GM19438 (cell line): ENCODE results near the gene DEFB125.

Experiments
- ATAC-seq: cut with Tn5 transposase; IDR thresholded peaks from one replicate; pipeline ENCODE4 v1.9.1; 2021; ENCODE audit warnings: low read depth; ENCODE audit not compliant: unreplicated experiment

The DEFB125 gene

DNA sequence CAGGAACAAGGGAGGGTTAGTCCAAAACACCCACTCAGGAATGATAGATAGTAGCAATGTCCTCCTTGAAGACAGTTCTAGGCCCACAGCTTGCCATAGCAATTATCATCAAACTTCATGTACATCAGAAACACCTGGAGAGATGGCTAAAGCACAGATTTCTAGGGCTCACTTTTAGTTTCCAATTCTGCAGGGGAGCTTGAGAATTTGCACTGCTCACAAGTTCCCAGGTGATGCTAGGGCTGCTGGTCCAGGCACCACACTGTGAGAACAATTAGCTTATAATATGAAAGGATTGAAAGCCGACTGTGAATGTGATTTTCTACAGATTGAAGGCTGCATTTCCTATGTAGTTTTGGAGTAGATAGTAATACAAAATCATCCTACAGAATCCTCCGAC lies 58.4 kb downstream of the DEFB125 start:
- no peak for ATAC-seq
